ENCODE data around the gene COL9A3.

COL9A3 gene

GRCh38 chr20:62885046-62885895 is 68.4 kb downstream of the COL9A3 start:
- no peak for DNase-seq

GRCh38 chr20:62885896-62886708 is 69.3 kb downstream of the COL9A3 start:
- DNase-seq: no peak

- no peak for DNase-seq
Observed at GRCh38 chr20:62886709-62887058, 69.8 kb downstream of the COL9A3 start.

- no peak for DNase-seq
Observed at GRCh38 chr20:62887152-62887859, 70.5 kb downstream of the COL9A3 start.

- no peak for DNase-seq
Observed at GRCh38 chr20:62887860-62888239, 71.0 kb downstream of the COL9A3 start.

GRCh38 chr20:62888406-62888805 is 71.6 kb downstream of the COL9A3 start:
- no peak for DNase-seq

GRCh38 chr20:62888910-62889309 is 72.1 kb downstream of the COL9A3 start:
- no peak for DNase-seq

GRCh38 chr20:62889411-62889810 is 72.6 kb downstream of the COL9A3 start:
- no peak for DNase-seq

GRCh38 chr20:62889871-62890270 is 73.0 kb downstream of the COL9A3 start:
- DNase-seq: no peak

GRCh38 chr20:62890444-62890843 is 73.6 kb downstream of the COL9A3 start:
- no peak for DNase-seq
